HepG2 (cell line): Measurements from ENCODE around the gene PSME3IP1. TPM values are rescaled to one million over a fixed set of nuclear protein-coding genes. Genes with fewer than 3 reads are reported as not detected.
A peak's percentile ranks its signal among the peaks of the same experiment; 100 is the strongest.

ENCODE experiments used
- CAMTA2 ChIP-seq: sonication (generic); formaldehyde crosslinking; IDR thresholded peaks from 2 replicates; pipeline ENCODE4 v1.4.0; 2020; ENCODE audit warnings: mild to moderate bottlenecking, missing genetic modification reagents, borderline replicate concordance
- CBX1 ChIP-seq: IDR thresholded peaks from one replicate; pipeline ENCODE4 v1.6.1; 2016; ENCODE audit warnings: antibody characterized with exemption, low read depth
- GLI4 ChIP-seq: sonication (generic); formaldehyde crosslinking; IDR thresholded peaks from 2 replicates; pipeline ENCODE4 v1.5.1; 2020; ENCODE audit warnings: missing genetic modification reagents, mild to moderate bottlenecking, moderate library complexity, borderline replicate concordance
- KAT2B ChIP-seq: fragments of 150-350 bp; IDR thresholded peaks from 2 replicates; pipeline ENCODE4 v1.6.1; 2014; ENCODE audit warnings: low read depth, low read length, borderline replicate concordance
- MBD4 ChIP-seq: IDR thresholded peaks from 2 replicates; pipeline ENCODE4 v1.6.1; 2012; ENCODE audit warnings: low read length, inconsistent platforms, borderline replicate concordance
- NR1H2 ChIP-seq: sonication (generic); formaldehyde crosslinking; IDR thresholded peaks from 2 replicates; pipeline ENCODE4 v1.8.1; 2022; ENCODE audit warnings: low read depth, missing genetic modification reagents, borderline replicate concordance
- NR2F1 ChIP-seq, 2 experiments: fragments of 450-650 bp in 1 of 2; formaldehyde crosslinking in 1 of 2; IDR thresholded peaks; 2 replicates each; pipeline versions ENCODE4 v1.5.0 to v1.6.1; 2016 to 2020; ENCODE audit warnings: mild to moderate bottlenecking in 1 of 2, missing compliant biosample characterization in 1 of 2, missing genetic modification reagents in 1 of 2, moderate library complexity in 1 of 2
- PRDM4 ChIP-seq: sonication (generic); formaldehyde crosslinking; IDR thresholded peaks from 2 replicates; pipeline ENCODE4 v1.9.0; 2021; ENCODE audit warnings: missing genetic modification reagents, borderline replicate concordance
- SUZ12 ChIP-seq: fragments of 150-350 bp; IDR thresholded peaks from 2 replicates; pipeline ENCODE4 v1.6.1; 2014; ENCODE audit warnings: low read depth, low read length
- TOPORS ChIP-seq: sonication (generic); formaldehyde crosslinking; IDR thresholded peaks from 2 replicates; pipeline ENCODE4 v1.8.0; 2023; ENCODE audit warnings: mild to moderate bottlenecking, missing genetic modification reagents
- ZNF234 ChIP-seq: sonication (generic); formaldehyde crosslinking; conservative IDR thresholded peaks from 2 replicates; pipeline ENCODE4 v1.5.1; 2020; ENCODE audit warnings: mild to moderate bottlenecking, missing genetic modification reagents
- polyA plus RNA-seq, 8 experiments: library from polyadenylated mRNA; depleted of rRNA in 3 of 8; stranded (reverse) in 7 of 8; unstranded in 1 of 8; fragments of >200 nt; fragmentation: Illumina TruSeq in 4 of 8; extraction: Trizol in 4 of 8; gene quantifications; 2 replicates each; pipeline versions ENCODE4 v1.2.1 to v1.2.3, GENCODE V29; 2011 to 2016; ENCODE audit warnings: low read depth in 4 of 8, missing spikeins in 1 of 8, mixed read lengths in 1 of 8; ENCODE audit not compliant: insufficient read depth in 1 of 8
- total RNA-seq, 5 experiments: library from RNA; depleted of rRNA; stranded (reverse); fragments of >200 nt; fragmentation: Illumina TruSeq; extraction: Trizol; gene quantifications; 2 replicates each; pipeline ENCODE4 v1.2.3, GENCODE V29; 2016; ENCODE audit warnings: low read depth in 1 of 5
- TF ChIP-seq, protein P1 (sequence below): sonication (generic); formaldehyde crosslinking; IDR thresholded peaks from 2 replicates; pipeline ENCODE4 v1.4.0; 2020; ENCODE audit warnings: mild to moderate bottlenecking, missing genetic modification reagents
- TF ChIP-seq, protein P2 (sequence below): IDR thresholded peaks from 2 replicates; pipeline ENCODE4 v1.6.1; 2016; ENCODE audit warnings: low read depth
- TF ChIP-seq, protein P3 (sequence below): sonication (generic); formaldehyde crosslinking; conservative IDR thresholded peaks from 2 replicates; pipeline ENCODE4 v1.8.0; 2022; ENCODE audit warnings: mild to moderate bottlenecking, moderate library complexity, missing genetic modification reagents

The PSME3IP1 gene
- total and polyA plus RNA-seq, 2 of the 13 experiments (the other 11 are each of a cell fraction or from before 2014, with no cell fraction given): 90.8 to 99.8 TPM

DNA sequence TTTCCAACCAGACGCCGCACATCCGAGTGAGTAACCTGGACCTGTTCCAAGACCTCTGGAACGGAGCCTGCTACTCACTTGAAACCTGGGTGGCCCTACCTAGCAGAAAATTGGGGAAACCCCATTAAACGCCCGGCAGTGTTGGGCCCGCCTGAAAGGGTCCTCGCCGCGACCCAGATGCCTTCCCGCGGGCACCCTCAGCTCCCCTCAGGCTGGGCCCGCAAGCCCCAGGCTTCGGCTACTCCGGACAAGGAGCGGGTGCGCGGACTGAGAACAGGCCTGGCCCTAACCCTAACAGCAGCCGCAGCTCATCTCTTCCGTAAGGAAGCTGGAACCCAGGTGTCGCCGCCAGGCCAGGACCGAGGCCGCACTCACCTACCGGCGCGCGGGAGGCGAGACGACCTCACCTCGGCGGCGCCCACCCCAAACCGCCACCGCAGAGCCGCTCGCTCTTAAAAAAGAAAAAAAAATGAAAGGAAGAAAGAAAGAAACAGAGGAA is 344 bp downstream of the PSME3IP1 start (continued):
- TF ChIP-seq, protein P1, sequence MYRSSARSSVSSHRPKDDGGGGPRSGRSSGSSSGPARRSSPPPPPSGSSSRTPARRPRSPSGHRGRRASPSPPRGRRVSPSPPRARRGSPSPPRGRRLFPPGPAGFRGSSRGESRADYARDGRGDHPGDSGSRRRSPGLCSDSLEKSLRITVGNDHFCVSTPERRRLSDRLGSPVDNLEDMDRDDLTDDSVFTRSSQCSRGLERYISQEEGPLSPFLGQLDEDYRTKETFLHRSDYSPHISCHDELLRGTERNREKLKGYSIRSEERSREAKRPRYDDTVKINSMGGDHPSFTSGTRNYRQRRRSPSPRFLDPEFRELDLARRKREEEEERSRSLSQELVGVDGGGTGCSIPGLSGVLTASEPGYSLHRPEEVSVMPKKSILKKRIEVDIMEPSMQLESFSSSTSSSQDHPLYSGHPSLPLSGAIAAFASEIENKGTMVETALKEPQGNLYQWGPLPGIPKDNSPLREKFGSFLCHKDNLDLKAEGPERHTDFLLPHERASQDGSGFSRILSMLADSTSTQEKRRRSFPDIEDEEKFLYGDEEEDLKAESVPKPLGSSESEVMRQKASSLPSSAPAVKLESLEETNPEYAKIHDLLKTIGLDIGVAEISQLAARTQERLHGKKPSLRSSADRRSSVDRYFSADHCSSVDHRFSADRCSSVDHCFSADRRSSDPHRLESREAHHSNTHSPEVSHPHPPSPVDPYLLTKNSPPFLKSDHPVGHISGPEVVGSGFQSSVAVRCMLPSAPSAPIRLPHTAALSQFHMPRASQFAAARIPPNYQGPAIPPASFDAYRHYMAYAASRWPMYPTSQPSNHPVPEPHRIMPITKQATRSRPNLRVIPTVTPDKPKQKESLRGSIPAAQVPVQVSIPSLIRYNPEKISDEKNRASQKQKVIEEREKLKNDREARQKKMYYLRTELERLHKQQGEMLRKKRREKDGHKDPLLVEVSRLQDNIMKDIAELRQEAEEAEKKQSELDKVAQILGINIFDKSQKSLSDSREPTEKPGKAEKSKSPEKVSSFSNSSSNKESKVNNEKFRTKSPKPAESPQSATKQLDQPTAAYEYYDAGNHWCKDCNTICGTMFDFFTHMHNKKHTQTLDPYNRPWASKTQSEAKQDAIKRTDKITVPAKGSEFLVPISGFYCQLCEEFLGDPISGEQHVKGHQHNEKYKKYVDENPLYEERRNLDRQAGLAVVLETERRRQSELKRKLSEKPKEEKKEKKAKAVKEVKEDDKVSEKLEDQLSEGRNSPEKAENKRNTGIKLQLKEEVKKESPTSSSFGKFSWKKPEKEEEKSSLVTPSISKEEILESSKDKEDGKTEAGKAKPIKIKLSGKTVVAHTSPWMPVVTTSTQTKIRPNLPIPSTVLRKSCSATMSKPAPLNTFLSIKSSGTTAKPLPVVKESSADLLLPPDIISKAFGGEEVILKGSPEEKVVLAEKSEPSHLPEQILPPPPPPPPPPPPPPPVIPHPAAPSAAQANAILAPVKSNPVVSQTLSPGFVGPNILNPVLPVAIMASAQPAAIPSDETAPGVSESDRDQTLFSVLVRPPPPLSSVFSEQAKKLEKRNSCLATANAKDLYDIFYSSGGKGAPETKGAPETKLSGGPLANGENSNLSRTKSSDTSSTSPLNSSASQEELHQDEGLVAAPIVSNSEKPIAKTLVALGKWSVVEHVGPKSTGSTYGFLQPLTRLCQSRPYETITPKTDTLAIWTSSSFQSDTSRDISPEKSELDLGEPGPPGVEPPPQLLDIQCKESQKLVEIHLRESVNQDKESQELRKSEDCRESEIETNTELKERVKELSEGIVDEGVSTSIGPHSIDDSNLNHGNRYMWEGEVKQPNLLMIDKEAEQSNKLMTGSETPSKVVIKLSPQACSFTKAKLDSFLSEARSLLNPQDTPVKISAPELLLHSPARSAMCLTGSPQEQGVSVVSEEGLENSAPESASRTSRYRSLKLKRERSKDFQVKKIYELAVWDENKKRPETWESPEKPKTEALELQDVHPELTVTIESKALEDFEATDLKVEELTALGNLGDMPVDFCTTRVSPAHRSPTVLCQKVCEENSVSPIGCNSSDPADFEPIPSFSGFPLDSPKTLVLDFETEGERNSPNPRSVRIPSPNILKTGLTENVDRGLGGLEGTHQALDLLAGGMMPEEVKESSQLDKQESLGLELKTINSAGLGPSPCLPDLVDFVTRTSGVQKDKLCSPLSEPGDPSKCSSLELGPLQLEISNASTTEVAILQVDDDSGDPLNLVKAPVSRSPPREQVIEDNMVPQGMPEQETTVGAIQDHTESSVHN: no peak
- TF ChIP-seq CBX1: no peak
- TF ChIP-seq, protein P2, sequence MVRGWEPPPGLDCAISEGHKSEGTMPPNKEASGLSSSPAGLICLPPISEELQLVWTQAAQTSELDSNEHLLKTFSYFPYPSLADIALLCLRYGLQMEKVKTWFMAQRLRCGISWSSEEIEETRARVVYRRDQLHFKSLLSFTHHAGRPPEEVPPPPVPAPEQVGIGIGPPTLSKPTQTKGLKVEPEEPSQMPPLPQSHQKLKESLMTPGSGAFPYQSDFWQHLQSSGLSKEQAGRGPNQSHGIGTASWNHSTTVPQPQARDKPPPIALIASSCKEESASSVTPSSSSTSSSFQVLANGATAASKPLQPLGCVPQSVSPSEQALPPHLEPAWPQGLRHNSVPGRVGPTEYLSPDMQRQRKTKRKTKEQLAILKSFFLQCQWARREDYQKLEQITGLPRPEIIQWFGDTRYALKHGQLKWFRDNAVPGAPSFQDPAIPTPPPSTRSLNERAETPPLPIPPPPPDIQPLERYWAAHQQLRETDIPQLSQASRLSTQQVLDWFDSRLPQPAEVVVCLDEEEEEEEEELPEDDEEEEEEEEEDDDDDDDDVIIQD: no peak
- no peak for TF ChIP-seq MBD4
- no peak for TF ChIP-seq SUZ12
- TF ChIP-seq ZNF234 (CRISPR knock-in tag): no peak; the same call in 1 of the 2 replicates
- TF ChIP-seq NR2F1 (CRISPR knock-in tag; IDR thresholded peaks at IDR 0.05): no peak
- no peak for TF ChIP-seq KAT2B
- peak; percentile 74; the same call in 1 of the 2 replicates for TF ChIP-seq CAMTA2 (CRISPR knock-in tag)
- TF ChIP-seq NR1H2 (CRISPR knock-in tag): no peak
- TF ChIP-seq, protein P3, sequence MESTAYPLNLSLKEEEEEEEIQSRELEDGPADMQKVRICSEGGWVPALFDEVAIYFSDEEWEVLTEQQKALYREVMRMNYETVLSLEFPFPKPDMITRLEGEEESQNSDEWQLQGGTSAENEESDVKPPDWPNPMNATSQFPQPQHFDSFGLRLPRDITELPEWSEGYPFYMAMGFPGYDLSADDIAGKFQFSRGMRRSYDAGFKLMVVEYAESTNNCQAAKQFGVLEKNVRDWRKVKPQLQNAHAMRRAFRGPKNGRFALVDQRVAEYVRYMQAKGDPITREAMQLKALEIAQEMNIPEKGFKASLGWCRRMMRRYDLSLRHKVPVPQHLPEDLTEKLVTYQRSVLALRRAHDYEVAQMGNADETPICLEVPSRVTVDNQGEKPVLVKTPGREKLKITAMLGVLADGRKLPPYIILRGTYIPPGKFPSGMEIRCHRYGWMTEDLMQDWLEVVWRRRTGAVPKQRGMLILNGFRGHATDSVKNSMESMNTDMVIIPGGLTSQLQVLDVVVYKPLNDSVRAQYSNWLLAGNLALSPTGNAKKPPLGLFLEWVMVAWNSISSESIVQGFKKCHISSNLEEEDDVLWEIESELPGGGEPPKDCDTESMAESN: peak; percentile 52; the same call in 1 of the 2 replicates
- TF ChIP-seq GLI4 (CRISPR knock-in tag): peak; percentile 72; the same call in 1 of the 2 replicates
- no peak for TF ChIP-seq PRDM4
- TF ChIP-seq TOPORS (CRISPR knock-in tag): no peak
